GM12892 (cell line): ENCODE measurements around the gene AKR1B1.

ENCODE experiments used
- DNase-seq: peaks from one replicate; pipeline ENCODE4 v3.0.0; 2011; ENCODE audit not compliant: insufficient read length
- FAIRE-seq: peaks from 2 replicates; lab custom pipeline; 2011; peaks lifted over from hg19 to GRCh38; lab: Jason Lieb, UNC
- POLR2A ChIP-seq: IDR thresholded peaks from 2 replicates; pipeline ENCODE4 v1.6.1; 2011; ENCODE audit warnings: low read depth, low read length, control low read depth
- POLR2AphosphoS5 ChIP-seq: IDR thresholded peaks from 2 replicates; pipeline ENCODE4 v1.6.1; 2011; ENCODE audit warnings: low read depth, low read length, control low read depth
- TAF1 ChIP-seq: IDR thresholded peaks from 2 replicates; pipeline ENCODE4 v1.6.1; 2011; ENCODE audit warnings: low read depth, mild to moderate bottlenecking, control low read depth, low read length, borderline replicate concordance

AKR1B1 gene

GRCh38 chr7:134451656-134452055, 7.2 kb downstream of the AKR1B1 start:
- DNase-seq: no peak
- no peak for FAIRE-seq
- TF ChIP-seq POLR2A (no peak), POLR2AphosphoS5 (no peak), TAF1 (no peak)

GRCh38 chr7:134450294-134451000, 8.5 kb downstream of the AKR1B1 start:
- TF ChIP-seq POLR2A (no peak), POLR2AphosphoS5 (no peak), TAF1 (no peak)
- FAIRE-seq (no peak), DNase-seq (no peak)

GRCh38 chr7:134449680-134450079, 9.2 kb downstream of the AKR1B1 start:
- FAIRE-seq (no peak), DNase-seq (no peak)
- no peak for TF ChIP-seq POLR2A
- no peak for TF ChIP-seq TAF1
- no peak for TF ChIP-seq POLR2AphosphoS5

GRCh38 chr7:134448356-134449229, 10.3 kb downstream of the AKR1B1 start:
- FAIRE-seq: no peak

GRCh38 chr7:134447383-134447782, 11.5 kb downstream of the AKR1B1 start:
- DNase-seq: no peak
- TF ChIP-seq TAF1 (no peak), POLR2A (no peak), POLR2AphosphoS5 (no peak)
- no peak for FAIRE-seq

More at GRCh38 chr7:134448356-134449229, 10.3 kb downstream of the AKR1B1 start:
- no peak for DNase-seq
- no peak for TF ChIP-seq POLR2A

GRCh38 chr7:134446923-134447322, 12.0 kb downstream of the AKR1B1 start:
- TF ChIP-seq POLR2A (no peak), POLR2AphosphoS5 (no peak), TAF1 (no peak)
- DNase-seq (no peak), FAIRE-seq (no peak)

GRCh38 chr7:134446446-134446845, 12.5 kb downstream of the AKR1B1 start:
- DNase-seq (no peak), FAIRE-seq (no peak)
- no peak for TF ChIP-seq TAF1
- no peak for TF ChIP-seq POLR2AphosphoS5
- no peak for TF ChIP-seq POLR2A

- FAIRE-seq: no peak
- TF ChIP-seq POLR2AphosphoS5: no peak
- TF ChIP-seq POLR2A: no peak
- TF ChIP-seq TAF1: no peak
These were observed 14.0 kb downstream of the AKR1B1 start for GRCh38 chr7:134444961-134445315.

GRCh38 chr7:134444198-134444960, 14.5 kb downstream of the AKR1B1 start:
- DNase-seq: no peak
- no peak for FAIRE-seq

More at GRCh38 chr7:134444961-134445315, 14.0 kb downstream of the AKR1B1 start:
- DNase-seq: no peak

GRCh38 chr7:134443396-134444070, 15.4 kb downstream of the AKR1B1 start:
- no peak for FAIRE-seq
- TF ChIP-seq POLR2A (no peak), POLR2AphosphoS5 (no peak), TAF1 (no peak)
- no peak for DNase-seq

More at GRCh38 chr7:134444198-134444960, 14.5 kb downstream of the AKR1B1 start:
- TF ChIP-seq POLR2A: no peak
- no peak for TF ChIP-seq POLR2AphosphoS5
- TF ChIP-seq TAF1: no peak
